ENCODE results near the gene DHX40. TPM values are rescaled to one million over a fixed set of nuclear protein-coding genes. Genes with fewer than 3 reads are reported as not detected.
A peak's percentile ranks its signal among the peaks of the same experiment; 100 is the strongest.
"Not testable (repeated sequence)": the region's sequence is repeated elsewhere in the genome, so short reads cannot be mapped to it uniquely, and the experiment has no call there.

Gene DHX40
- total RNA-seq, 1 experiment from 2014 or later, result 32.7 TPM

DNA sequence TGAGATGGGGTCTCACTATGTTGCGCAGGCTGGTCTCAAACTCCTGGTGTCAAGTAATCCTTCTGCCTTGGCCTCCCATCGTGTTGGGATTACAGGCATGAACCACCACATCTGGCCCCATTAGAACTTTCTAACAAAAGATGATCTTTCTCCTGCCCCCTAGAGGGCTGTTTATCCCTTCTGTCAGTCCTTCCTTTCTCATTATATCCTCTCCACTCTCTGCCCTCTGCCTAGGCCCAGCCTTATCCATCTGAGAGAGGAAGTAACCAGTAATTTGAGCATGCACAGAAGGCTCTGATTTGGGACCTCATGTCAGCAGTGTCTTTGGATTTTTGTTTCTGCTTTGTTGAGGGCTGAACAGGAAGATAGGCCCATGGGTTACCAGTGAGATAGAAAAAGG is 4.4 kb upstream of the DHX40 start:
- peak; percentile 17 to 26 for TF ChIP-seq CTCF (IDR thresholded peaks at IDR 0.05; ENCODE audit: insufficient read depth in 1 of 2, low read depth in 1 of 2, low read length in 1 of 2, severe bottlenecking in 1 of 2, unreplicated experiment in 1 of 2)

GRCh38 chr17:59565959-59566324 is 532 bp downstream of the DHX40 start:
- Mint-ChIP-seq H3K36me3 (ENCODE audit: insufficient read depth, unreplicated experiment) (peaks cover 22% of the 10 kb centered on the region), H3K9me3 (ENCODE audit: unreplicated experiment) (no peaks in the 10 kb centered on the region), H3K4me1 (ENCODE audit: low read depth, unreplicated experiment) (no peaks in the 10 kb centered on the region), H3K27me3 (ENCODE audit: insufficient read depth, unreplicated experiment) (no peaks in the 10 kb centered on the region), H3K27ac (ENCODE audit: unreplicated experiment) (peak overlapping the region; percentile 99), H3K4me3 (ENCODE audit: unreplicated experiment) (peak overlapping the region; percentile 99)
- CTCF ChIA-PET, result no interaction called here
- peak; percentile 76 to 77 for DNase-seq
- H3K36me3 ChIP-seq (ENCODE audit: control insufficient read depth, insufficient read depth, low read length), result no peaks in the 10 kb centered on the region
- intact Hi-C loops (cut with micrococcal nuclease; ENCODE audit: unreplicated experiment), result loop anchor here (2.0 kb wide), 1 partner anchor 53 kb away; the partner anchor contains the start of gene CLTC
- no peaks in the 10 kb centered on the region for H3K9me3 ChIP-seq
- H3K27me3 ChIP-seq (replicated peaks; ENCODE audit: control insufficient read depth, insufficient read depth, low read length), result no peaks in the 10 kb centered on the region
- H3K4me1 ChIP-seq, result 0 out of 2 replicates have a peak, but pooled peaks cover 5% of the 10 kb centered on the region
- peak overlapping the region; percentile 80 for H3K4me3 ChIP-seq (ENCODE audit: low read depth, low read length)
- no peak for TF ChIP-seq CTCF (IDR thresholded peaks at IDR 0.05; ENCODE audit: insufficient read depth in 1 of 2, low read depth in 1 of 2, low read length in 1 of 2, severe bottlenecking in 1 of 2, unreplicated experiment in 1 of 2)
- BruUV-seq (replicated peaks), result no TSS peak
- POLR2A ChIA-PET, result interaction anchor here (0.7 kb wide), 1 partner anchor 53 kb away, joined by 3 read pairs; the partner anchor contains the start of gene CLTC

More for the DNA sequence above, 4.4 kb upstream of the DHX40 start:
- peak in 1 of 2 experiments; percentile 27 for DNase-seq
- Mint-ChIP-seq H3K27me3 (ENCODE audit: insufficient read depth, unreplicated experiment) (peaks cover 2% of the 10 kb centered on the region), H3K27ac (ENCODE audit: unreplicated experiment) (no peak overlapping the region), H3K4me1 (ENCODE audit: low read depth, unreplicated experiment) (peaks cover 6% of the 10 kb centered on the region), H3K36me3 (ENCODE audit: insufficient read depth, unreplicated experiment) (peaks cover 20% of the 10 kb centered on the region), H3K9me3 (ENCODE audit: unreplicated experiment) (no peaks in the 10 kb centered on the region), H3K4me3 (ENCODE audit: unreplicated experiment) (no peak overlapping the region)
- CTCF ChIA-PET, result interaction anchor here (0.6 kb wide), 1 partner anchor 53 kb away, joined by 3 read pairs; no protein-coding TSS in a partner anchor
- intact Hi-C loops (cut with micrococcal nuclease; ENCODE audit: unreplicated experiment), result no loop called here
- Histone ChIP-seq H3K27me3 (replicated peaks; ENCODE audit: control insufficient read depth, insufficient read depth, low read length) (no peaks in the 10 kb centered on the region; the same call in 1 of the 2 replicates), H3K9me3 (no peaks in the 10 kb centered on the region), H3K4me1 (no peaks in the 10 kb centered on the region), H3K36me3 (ENCODE audit: control insufficient read depth, insufficient read depth, low read length) (no peaks in the 10 kb centered on the region), H3K4me3 (ENCODE audit: low read depth, low read length) (no peak overlapping the region)
- BruUV-seq (replicated peaks), result no TSS peak
- POLR2A ChIA-PET, result interaction anchor here (0.7 kb wide), 1 partner anchor 141 kb away, joined by 3 read pairs; no protein-coding TSS in a partner anchor

GRCh38 chr17:59569151-59569550 is 3.7 kb downstream of the DHX40 start:
- H3K27me3 ChIP-seq (replicated peaks; ENCODE audit: control insufficient read depth, insufficient read depth, low read length); H3K27ac Mint-ChIP-seq (ENCODE audit: unreplicated experiment); H3K9me3 Mint-ChIP-seq (ENCODE audit: unreplicated experiment); CTCF ChIA-PET; intact Hi-C loops (cut with micrococcal nuclease; ENCODE audit: unreplicated experiment); H3K36me3 ChIP-seq (ENCODE audit: control insufficient read depth, insufficient read depth, low read length); H3K4me1 ChIP-seq; H3K4me1 Mint-ChIP-seq (ENCODE audit: low read depth, unreplicated experiment); DNase-seq; H3K4me3 Mint-ChIP-seq (ENCODE audit: unreplicated experiment); BruUV-seq (replicated peaks); H3K4me3 ChIP-seq (ENCODE audit: low read depth, low read length); H3K27me3 Mint-ChIP-seq (ENCODE audit: insufficient read depth, unreplicated experiment); H3K9me3 ChIP-seq: not testable (repeated sequence)
- POLR2A ChIA-PET, result interaction anchor here (0.6 kb wide), 1 partner anchor 446 kb away, joined by 3 read pairs; no protein-coding TSS in a partner anchor
- peaks cover 22% of the 10 kb centered on the region for H3K36me3 Mint-ChIP-seq (ENCODE audit: insufficient read depth, unreplicated experiment)

All from Caco-2 (cell line).